Measurements from ENCODE around the gene SLC29A2. TPM values are rescaled to one million over a fixed set of nuclear protein-coding genes. Genes with fewer than 3 reads are reported as not detected.
A peak's percentile ranks its signal among the peaks of the same experiment; 100 is the strongest.

SLC29A2 gene
- total RNA-seq, 1 donor from 2014 or later: 7.9 TPM

- peak; percentile 28 for TF ChIP-seq CTCF (IDR thresholded peaks at IDR 0.05)
- DNase-seq (ENCODE audit: low spot score): peak; percentile 98
- no peaks in the 10 kb centered on the region for H3K27me3 Mint-ChIP-seq (ENCODE audit: low read depth)
- no peaks in the 10 kb centered on the region for H3K9me3 Mint-ChIP-seq (ENCODE audit: low read depth)
- H3K4me1 Mint-ChIP-seq (ENCODE audit: low read depth): peaks cover 50% of the 10 kb centered on the region
- H3K36me3 Mint-ChIP-seq (ENCODE audit: low read depth): peaks cover 9% of the 10 kb centered on the region
- H3K27ac Mint-ChIP-seq (ENCODE audit: unreplicated experiment): peak within 1 kb of the TSS; percentile 96
- H3K4me3 Mint-ChIP-seq (ENCODE audit: unreplicated experiment): peak within 1 kb of the TSS; percentile 92
These were observed 26.8 kb downstream of the SLC29A2 start, which contains the start of gene BRMS1 for GRCh38 chr11:66344550-66345315. Gene BRMS1 (minus strand): TSS chr11:66345104. CDS start chr11:66342234, 2,870 bp downstream.

- peaks cover 48% of the 10 kb centered on the region for H3K4me1 Mint-ChIP-seq (ENCODE audit: low read depth)
- H3K27ac Mint-ChIP-seq (ENCODE audit: unreplicated experiment): no peak overlapping the region
- no peak for TF ChIP-seq CTCF (IDR thresholded peaks at IDR 0.05)
- peaks cover 14% of the 10 kb centered on the region for H3K36me3 Mint-ChIP-seq (ENCODE audit: low read depth)
- no peaks in the 10 kb centered on the region for H3K9me3 Mint-ChIP-seq (ENCODE audit: low read depth)
- peak; percentile 11 for DNase-seq (ENCODE audit: low spot score)
- H3K4me3 Mint-ChIP-seq (ENCODE audit: unreplicated experiment): peak overlapping the region; percentile 4
- no peaks in the 10 kb centered on the region for H3K27me3 Mint-ChIP-seq (ENCODE audit: low read depth)
These were observed 28.4 kb downstream of the SLC29A2 start for GRCh38 chr11:66343176-66343575.

GRCh38 chr11:66341502-66342126 is 29.9 kb downstream of the SLC29A2 start:
- no peak overlapping the region for H3K4me3 Mint-ChIP-seq (ENCODE audit: unreplicated experiment)
- peaks cover 16% of the 10 kb centered on the region for H3K36me3 Mint-ChIP-seq (ENCODE audit: low read depth)
- no peaks in the 10 kb centered on the region for H3K9me3 Mint-ChIP-seq (ENCODE audit: low read depth)
- no peaks in the 10 kb centered on the region for H3K27me3 Mint-ChIP-seq (ENCODE audit: low read depth)
- no peak overlapping the region for H3K27ac Mint-ChIP-seq (ENCODE audit: unreplicated experiment)
- H3K4me1 Mint-ChIP-seq (ENCODE audit: low read depth): peaks cover 53% of the 10 kb centered on the region
- DNase-seq (ENCODE audit: low spot score): peak; percentile 61
- no peak for TF ChIP-seq CTCF (IDR thresholded peaks at IDR 0.05)

- no peak for TF ChIP-seq CTCF (IDR thresholded peaks at IDR 0.05)
These were observed 30.7 kb downstream of the SLC29A2 start for GRCh38 chr11:66340596-66341501.

More at GRCh38 chr11:66340596-66341501, 30.7 kb downstream of the SLC29A2 start:
- H3K4me3 Mint-ChIP-seq (ENCODE audit: unreplicated experiment): no peak overlapping the region
- no peak overlapping the region for H3K27ac Mint-ChIP-seq (ENCODE audit: unreplicated experiment)
- no peaks in the 10 kb centered on the region for H3K9me3 Mint-ChIP-seq (ENCODE audit: low read depth)
- peaks cover 52% of the 10 kb centered on the region for H3K4me1 Mint-ChIP-seq (ENCODE audit: low read depth)
- H3K27me3 Mint-ChIP-seq (ENCODE audit: low read depth): no peaks in the 10 kb centered on the region
- peak; percentile 82 for DNase-seq (ENCODE audit: low spot score)
- peaks cover 16% of the 10 kb centered on the region for H3K36me3 Mint-ChIP-seq (ENCODE audit: low read depth)

Measured in chondrocyte (in vitro differentiated cells).